A673 (cell line): ENCODE measurements around the gene MARK3. TPM values are rescaled to one million over a fixed set of nuclear protein-coding genes. Genes with fewer than 3 reads are reported as not detected.
A peak's percentile ranks its signal among the peaks of the same experiment; 100 is the strongest.

Experiments used
- BruUV-seq: library from RNA; stranded (reverse); fragments of 400-500 nt; replicated peaks from 2 replicates; lab custom pipeline; 2021; lab: Mats Ljungman, UMichigan
- CTCF ChIA-PET: fragments of 300-600 bp; sonication (Branson Sonifier 250); formaldehyde crosslinking; loops from one replicate; lab custom pipeline; 2022; ENCODE audit warnings: antibody characterized with exemption; lab: Charles Lee
- POLR2A ChIA-PET: fragments of 300-600 bp; sonication (Branson Sonifier 250); formaldehyde crosslinking; loops from one replicate; lab custom pipeline; 2022; ENCODE audit warnings: antibody characterized with exemption; ENCODE audit not compliant: low non-redundant PET; lab: Charles Lee
- DNase-seq: peaks from one replicate; pipeline ENCODE4 v3.0.0-alpha.2; 2015; ENCODE audit warnings: low spot score
- H3K27ac ChIP-seq: fragments of 200-600 bp; sonication (generic); 2 replicates; pipeline ENCODE4 v1.5.1; 2016; ENCODE audit warnings: mixed run types, low read depth, mild to moderate bottlenecking, mixed read lengths, antibody characterized with exemption, low read length; ENCODE audit not compliant: poor library complexity, severe bottlenecking
- H3K27me3 ChIP-seq: fragments of 200-600 bp; sonication (generic); replicated peaks from 2 replicates; pipeline ENCODE4 v1.6.1; 2017; ENCODE audit warnings: mixed run types, low read depth, mild to moderate bottlenecking, mixed read lengths, antibody characterized with exemption, low read length; ENCODE audit not compliant: insufficient read depth, poor library complexity
- H3K36me3 ChIP-seq: fragments of 200-600 bp; sonication (generic); 2 replicates; pipeline ENCODE4 v1.6.1; 2016; ENCODE audit warnings: mixed run types, mild to moderate bottlenecking, mixed read lengths, antibody characterized with exemption, low read length; ENCODE audit not compliant: insufficient read depth, poor library complexity, severe bottlenecking
- H3K4me1 ChIP-seq: fragments of 200-600 bp; sonication (generic); 2 replicates; pipeline ENCODE4 v1.6.1; 2017; ENCODE audit warnings: mixed run types, mild to moderate bottlenecking, mixed read lengths, antibody characterized with exemption, low read length; ENCODE audit not compliant: insufficient read depth, poor library complexity, severe bottlenecking
- H3K4me3 ChIP-seq: fragments of 200-600 bp; sonication (generic); 2 replicates; pipeline ENCODE4 v1.5.1; 2016; ENCODE audit warnings: low read depth, mixed run types, mild to moderate bottlenecking, mixed read lengths, low read length; ENCODE audit not compliant: poor library complexity, severe bottlenecking
- H3K9me3 ChIP-seq: fragments of 200-600 bp; sonication (generic); 2 replicates; pipeline ENCODE4 v1.6.1; 2016; ENCODE audit warnings: mixed run types, low read depth, mild to moderate bottlenecking, mixed read lengths, antibody characterized with exemption, low read length; ENCODE audit not compliant: poor library complexity, severe bottlenecking
- CTCF ChIP-seq: fragments of 300-800, 200-600 bp; sonication (generic); conservative IDR thresholded peaks from 2 replicates; pipeline ENCODE4 v1.5.1; 2017; ENCODE audit warnings: low read depth, mild to moderate bottlenecking, antibody characterized with exemption, low read length, moderate library complexity, mixed read lengths
- EZH2 ChIP-seq: fragments of 200-600 bp; sonication (generic); IDR thresholded peaks from 2 replicates; pipeline ENCODE4 v1.6.1; 2017; ENCODE audit warnings: borderline replicate concordance, low read depth, mild to moderate bottlenecking, mixed read lengths, antibody characterized with exemption, low read length; ENCODE audit not compliant: poor library complexity, severe bottlenecking
- intact Hi-C: fragments of 100-400 bp; cut with micrococcal nuclease; formaldehyde crosslinking; loops from one replicate; pipeline ENCODE4 v1.10.0; 2022; ENCODE audit not compliant: unreplicated experiment
- total RNA-seq: library from RNA; stranded (reverse); gene quantifications from 2 replicates; pipeline ENCODE4 v1.2.3, GENCODE V29; 2021

MARK3 gene
- total RNA-seq, 1 experiment from 2014 or later: 94.4 TPM

- no peak for DNase-seq
- CTCF ChIA-PET: no interaction called here
- intact Hi-C loops: no loop called here
Observed at GRCh38 chr14:103395244-103395643, 10.0 kb downstream of the MARK3 start.

GRCh38 chr14:103396463-103396862 lies 11.2 kb downstream of the MARK3 start:
- Histone ChIP-seq H3K4me3 (no peak overlapping the region), H3K9me3 (no peaks in the 10 kb centered on the region), H3K36me3 (no peaks in the 10 kb centered on the region), H3K27ac (no peak overlapping the region), H3K27me3 (no peaks in the 10 kb centered on the region), H3K4me1 (peaks cover 48% of the 10 kb centered on the region)
- ChIA-PET POLR2A (no interaction called here), CTCF (no interaction called here)
- TF ChIP-seq CTCF: no peak
- no peak for TF ChIP-seq EZH2
- DNase-seq: no peak
- BruUV-seq: no TSS peak
- intact Hi-C loops: no loop called here

More at GRCh38 chr14:103395244-103395643, 10.0 kb downstream of the MARK3 start:
- H3K27ac ChIP-seq: peak overlapping the region; percentile 46
- no peaks in the 10 kb centered on the region for H3K36me3 ChIP-seq
- POLR2A ChIA-PET: no interaction called here
- no TSS peak for BruUV-seq
- H3K4me3 ChIP-seq: no peak overlapping the region
- no peaks in the 10 kb centered on the region for H3K9me3 ChIP-seq
- H3K4me1 ChIP-seq: peaks cover 43% of the 10 kb centered on the region
- no peak for TF ChIP-seq EZH2
- no peaks in the 10 kb centered on the region for H3K27me3 ChIP-seq

GRCh38 chr14:103398427-103399195 lies 13.4 kb downstream of the MARK3 start:
- Histone ChIP-seq H3K27ac (peak overlapping the region; percentile 20), H3K27me3 (no peaks in the 10 kb centered on the region), H3K4me1 (peaks cover 62% of the 10 kb centered on the region), H3K36me3 (no peaks in the 10 kb centered on the region), H3K9me3 (no peaks in the 10 kb centered on the region), H3K4me3 (no peak overlapping the region)
- no TSS peak for BruUV-seq
- no peak for DNase-seq
- TF ChIP-seq CTCF (no peak), EZH2 (no peak)
- CTCF ChIA-PET: no interaction called here
- intact Hi-C loops: no loop called here
- POLR2A ChIA-PET: no interaction called here

GRCh38 chr14:103400537-103400936 lies 15.3 kb downstream of the MARK3 start:
- CTCF ChIA-PET: no interaction called here
- no peak overlapping the region for H3K4me3 ChIP-seq
- intact Hi-C loops: no loop called here
- DNase-seq: no peak
- peaks cover 62% of the 10 kb centered on the region for H3K4me1 ChIP-seq
- H3K9me3 ChIP-seq: no peaks in the 10 kb centered on the region
- no peak overlapping the region for H3K27ac ChIP-seq
- no peaks in the 10 kb centered on the region for H3K27me3 ChIP-seq
- BruUV-seq: no TSS peak
- POLR2A ChIA-PET: no interaction called here
- H3K36me3 ChIP-seq: peaks cover 1% of the 10 kb centered on the region
- TF ChIP-seq EZH2 (no peak), CTCF (no peak)
